Measurements from ENCODE around the gene VPS18.
A peak's percentile ranks its signal among the peaks of the same experiment; 100 is the strongest.

DNA sequence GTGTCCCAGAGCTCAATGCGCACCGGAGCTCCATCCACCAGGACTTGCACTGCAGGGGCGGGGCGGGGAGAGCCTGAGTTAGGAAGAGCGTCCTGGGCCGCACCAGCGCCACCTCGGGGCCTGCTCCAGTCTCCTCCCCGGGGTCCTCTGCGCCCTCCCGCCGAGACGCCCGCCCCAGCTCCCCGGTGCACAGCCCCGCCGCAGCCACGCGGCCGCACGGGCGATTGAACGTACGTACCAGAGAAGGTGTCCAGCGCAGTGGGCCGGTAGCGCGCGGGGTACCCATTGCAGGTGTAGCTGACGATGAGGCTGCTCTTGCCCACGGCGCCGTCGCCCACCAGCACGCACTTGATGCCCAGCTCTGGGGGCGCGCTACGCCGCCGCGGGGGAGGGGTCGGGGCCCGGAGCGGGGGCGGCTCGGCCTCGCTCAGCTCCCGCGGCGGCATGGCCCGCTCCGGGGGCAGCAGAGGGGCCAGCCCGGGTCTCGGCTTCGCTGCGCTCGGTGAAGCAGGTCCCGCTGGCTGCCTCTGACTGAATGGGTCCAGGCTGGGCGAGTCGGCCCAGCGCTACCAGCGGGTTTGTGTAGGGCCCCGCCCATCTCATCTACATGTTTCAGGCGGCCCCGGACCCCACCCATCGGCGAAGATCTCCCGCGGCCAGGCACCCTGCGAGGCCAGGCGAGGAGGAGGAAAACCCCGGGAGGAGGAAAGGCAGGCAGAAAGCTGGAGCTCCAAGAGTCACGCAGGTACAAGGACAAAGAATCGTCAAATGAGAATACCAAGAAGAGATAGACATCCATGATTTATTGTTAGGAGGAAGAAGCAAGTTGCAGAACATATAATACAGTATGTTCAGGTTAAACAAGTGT is 20.3 kb upstream of the VPS18 start, which contains the start of gene RHOV:
- TF ChIP-seq, protein P1, sequence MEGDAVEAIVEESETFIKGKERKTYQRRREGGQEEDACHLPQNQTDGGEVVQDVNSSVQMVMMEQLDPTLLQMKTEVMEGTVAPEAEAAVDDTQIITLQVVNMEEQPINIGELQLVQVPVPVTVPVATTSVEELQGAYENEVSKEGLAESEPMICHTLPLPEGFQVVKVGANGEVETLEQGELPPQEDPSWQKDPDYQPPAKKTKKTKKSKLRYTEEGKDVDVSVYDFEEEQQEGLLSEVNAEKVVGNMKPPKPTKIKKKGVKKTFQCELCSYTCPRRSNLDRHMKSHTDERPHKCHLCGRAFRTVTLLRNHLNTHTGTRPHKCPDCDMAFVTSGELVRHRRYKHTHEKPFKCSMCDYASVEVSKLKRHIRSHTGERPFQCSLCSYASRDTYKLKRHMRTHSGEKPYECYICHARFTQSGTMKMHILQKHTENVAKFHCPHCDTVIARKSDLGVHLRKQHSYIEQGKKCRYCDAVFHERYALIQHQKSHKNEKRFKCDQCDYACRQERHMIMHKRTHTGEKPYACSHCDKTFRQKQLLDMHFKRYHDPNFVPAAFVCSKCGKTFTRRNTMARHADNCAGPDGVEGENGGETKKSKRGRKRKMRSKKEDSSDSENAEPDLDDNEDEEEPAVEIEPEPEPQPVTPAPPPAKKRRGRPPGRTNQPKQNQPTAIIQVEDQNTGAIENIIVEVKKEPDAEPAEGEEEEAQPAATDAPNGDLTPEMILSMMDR (IDR thresholded peaks at IDR 0.05; ENCODE audit: low read depth, low read length), result peak; percentile 25
- TF ChIP-seq, protein P2, sequence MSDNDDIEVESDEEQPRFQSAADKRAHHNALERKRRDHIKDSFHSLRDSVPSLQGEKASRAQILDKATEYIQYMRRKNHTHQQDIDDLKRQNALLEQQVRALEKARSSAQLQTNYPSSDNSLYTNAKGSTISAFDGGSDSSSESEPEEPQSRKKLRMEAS (IDR thresholded peaks at IDR 0.05; ENCODE audit: low read depth, low read length), result peak; percentile 66
- TF ChIP-seq MYC (IDR thresholded peaks at IDR 0.05; ENCODE audit: low read depth, low read length), result peak; percentile 77
